HG03060 (cell line): ENCODE data around the gene FAM53B.
"Not testable (repeated sequence)": the region's sequence is repeated elsewhere in the genome, so short reads cannot be mapped to it uniquely, and the experiment has no call there.

Source experiments
- ATAC-seq: cut with Tn5 transposase; IDR thresholded peaks from one replicate; pipeline ENCODE4 v1.9.1; 2021; ENCODE audit warnings: low read depth, moderate number of reproducible peaks; ENCODE audit not compliant: unreplicated experiment

The FAM53B gene

GRCh38 chr10:124619195-124619594 is 125.0 kb downstream of the FAM53B start:
- ATAC-seq, result no peak

- ATAC-seq, result no peak
Observed at GRCh38 chr10:124618470-124619073, 125.6 kb downstream of the FAM53B start.

GRCh38 chr10:124616836-124617130 is 127.4 kb downstream of the FAM53B start:
- ATAC-seq, result no peak

- ATAC-seq, result no peak
Observed at GRCh38 chr10:124616040-124616835, 127.9 kb downstream of the FAM53B start.

- no peak for ATAC-seq
Observed at GRCh38 chr10:124615259-124615658, 128.9 kb downstream of the FAM53B start.

GRCh38 chr10:124614003-124614659 is 130.0 kb downstream of the FAM53B start:
- ATAC-seq, result peak; percentile 37

GRCh38 chr10:124612611-124613498 is 131.3 kb downstream of the FAM53B start:
- no peak for ATAC-seq

GRCh38 chr10:124611738-124612137 is 132.4 kb downstream of the FAM53B start:
- ATAC-seq, result no peak

GRCh38 chr10:124610851-124611250 is 133.3 kb downstream of the FAM53B start:
- not testable (repeated sequence) for ATAC-seq

GRCh38 chr10:124610186-124610585 is 134.0 kb downstream of the FAM53B start:
- ATAC-seq, result not testable (repeated sequence)

GRCh38 chr10:124609698-124610097 is 134.5 kb downstream of the FAM53B start:
- no peak for ATAC-seq

- ATAC-seq, result no peak
Observed at GRCh38 chr10:124608093-124608721, 136.0 kb downstream of the FAM53B start.

GRCh38 chr10:124607693-124608092 is 136.5 kb downstream of the FAM53B start:
- ATAC-seq, result no peak

- no peak for ATAC-seq
Observed at GRCh38 chr10:124606822-124607221, 137.4 kb downstream of the FAM53B start.

GRCh38 chr10:124605856-124606812 is 138.0 kb downstream of the FAM53B start:
- no peak for ATAC-seq

- no peak for ATAC-seq
Observed at GRCh38 chr10:124605481-124605855, 138.7 kb downstream of the FAM53B start.

GRCh38 chr10:124605001-124605370 is 139.2 kb downstream of the FAM53B start:
- no peak for ATAC-seq

GRCh38 chr10:124604214-124605000 is 139.8 kb downstream of the FAM53B start:
- ATAC-seq, result no peak
